HG03066 (cell line): ENCODE data around the gene SPDYE9.
"Not testable (repeated sequence)": the region's sequence is repeated elsewhere in the genome, so short reads cannot be mapped to it uniquely, and the experiment has no call there.

Experiments used
- ATAC-seq: cut with Tn5 transposase; IDR thresholded peaks from one replicate; pipeline ENCODE4 v1.9.1; 2021; ENCODE audit warnings: low read depth; ENCODE audit not compliant: unreplicated experiment

Gene SPDYE9

GRCh38 chr7:73085938-73086337 is at the start of gene SPDYE9:
TSS of gene SPDYE9 (minus strand) at chr7:73086038. CDS start at chr7:73084238, 1,800 bp downstream.
- ATAC-seq: not testable (repeated sequence)

GRCh38 chr7:73134866-73135265 is 49.0 kb upstream of the SPDYE9 start:
- not testable (repeated sequence) for ATAC-seq

- not testable (repeated sequence) for ATAC-seq
Measured at GRCh38 chr7:73132651-73133217, 46.9 kb upstream of the SPDYE9 start.

GRCh38 chr7:73130612-73131011 is 44.8 kb upstream of the SPDYE9 start:
- not testable (repeated sequence) for ATAC-seq

- ATAC-seq: not testable (repeated sequence)
Measured at GRCh38 chr7:73124126-73124525, 38.3 kb upstream of the SPDYE9 start.

- ATAC-seq: not testable (repeated sequence)
Measured at GRCh38 chr7:73122778-73123447, 37.1 kb upstream of the SPDYE9 start.

GRCh38 chr7:73118155-73118554 is 32.3 kb upstream of the SPDYE9 start:
- ATAC-seq: not testable (repeated sequence)

- not testable (repeated sequence) for ATAC-seq
Measured at GRCh38 chr7:73057811-73058210, 28.0 kb downstream of the SPDYE9 start, which contains the start of gene SPDYE11. TSS of gene SPDYE11 (minus strand) at chr7:73057911. CDS start at chr7:73056111, 1,800 bp downstream.

- not testable (repeated sequence) for ATAC-seq
Measured at GRCh38 chr7:73029666-73030065, 56.2 kb downstream of the SPDYE9 start, which contains the start of gene SPDYE8. TSS of gene SPDYE8 (minus strand) at chr7:73029766. CDS start at chr7:73027966, 1,800 bp downstream.
